NCI-H748 treated with DMSO at 0.1 percent for 48 hours (cell line): Measurements from ENCODE around the gene NYNRIN.
"Not testable (repeated sequence)": the region's sequence is repeated elsewhere in the genome, so short reads cannot be mapped to it uniquely, and the experiment has no call there.

ENCODE experiments used
- DNase-seq: peaks from one replicate; lab custom pipeline; 2025; lab: John Stamatoyannopoulos, UW

NYNRIN gene

DNA sequence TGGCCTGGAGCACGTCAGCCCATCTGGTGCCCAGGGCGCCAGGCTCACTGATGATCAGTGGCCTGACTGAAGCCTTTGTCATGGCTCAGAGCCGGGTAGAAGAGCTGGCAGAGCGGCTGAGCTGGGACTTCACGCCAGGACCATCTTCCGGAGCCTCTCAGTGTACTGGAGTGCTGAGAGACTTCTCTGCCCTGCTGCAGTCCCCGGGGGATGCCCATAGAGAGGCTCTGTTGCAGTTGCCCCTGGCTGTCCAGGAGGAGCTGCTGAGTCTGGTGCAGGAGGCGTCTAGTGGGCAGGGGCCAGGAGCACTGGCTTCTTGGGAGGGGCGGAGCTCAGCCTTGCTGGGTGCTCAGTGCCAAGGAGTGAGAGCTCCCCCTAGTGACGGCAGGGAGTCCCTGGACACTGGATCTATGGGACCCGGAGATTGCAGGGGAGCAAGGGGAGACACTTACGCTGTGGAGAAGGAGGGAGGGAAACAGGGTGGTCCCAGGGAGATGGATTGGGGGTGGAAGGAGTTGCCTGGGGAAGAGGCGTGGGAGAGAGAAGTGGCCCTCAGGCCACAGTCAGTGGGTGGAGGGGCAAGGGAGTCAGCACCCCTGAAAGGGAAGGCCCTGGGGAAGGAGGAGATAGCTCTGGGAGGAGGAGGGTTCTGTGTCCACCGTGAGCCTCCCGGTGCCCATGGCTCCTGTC, 32.9 kb downstream of the NYNRIN start:
- DNase-seq: peak; percentile 61

DNA sequence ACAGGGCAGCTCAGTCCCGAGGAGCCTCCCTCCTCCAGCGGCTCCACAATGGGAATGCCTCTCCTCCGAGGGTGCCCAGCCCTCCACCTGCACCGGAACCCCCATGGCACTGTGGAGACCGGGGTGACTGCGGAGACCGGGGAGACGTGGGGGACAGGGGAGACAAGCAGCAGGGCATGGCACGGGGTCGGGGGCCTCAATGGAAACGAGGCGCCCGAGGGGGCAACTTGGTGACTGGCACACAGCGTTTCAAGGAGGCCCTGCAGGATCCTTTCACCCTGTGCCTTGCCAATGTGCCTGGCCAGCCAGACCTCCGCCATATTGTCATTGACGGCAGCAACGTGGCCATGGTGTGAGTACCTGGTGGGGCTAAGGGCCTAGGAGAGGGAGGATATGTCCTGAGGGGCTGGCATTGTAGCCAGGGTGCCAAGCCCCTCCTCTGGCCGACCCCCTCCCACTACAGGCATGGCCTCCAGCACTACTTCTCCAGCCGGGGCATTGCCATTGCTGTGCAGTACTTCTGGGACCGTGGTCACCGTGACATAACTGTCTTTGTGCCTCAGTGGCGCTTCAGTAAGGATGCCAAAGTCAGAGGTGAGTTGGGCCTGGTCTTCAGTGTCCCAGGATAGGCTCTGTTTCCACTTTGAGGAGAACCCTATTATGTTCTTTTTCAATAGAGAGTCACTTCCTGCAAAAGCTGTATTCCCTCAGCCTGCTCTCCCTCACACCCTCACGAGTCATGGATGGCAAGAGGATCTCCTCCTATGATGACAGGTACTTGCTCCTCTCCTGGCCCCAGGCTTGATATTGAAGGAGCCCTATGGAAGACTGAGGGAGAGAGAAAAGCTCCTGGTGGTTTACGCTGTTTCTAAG, 33.7 kb downstream of the NYNRIN start:
- DNase-seq: no peak

DNA sequence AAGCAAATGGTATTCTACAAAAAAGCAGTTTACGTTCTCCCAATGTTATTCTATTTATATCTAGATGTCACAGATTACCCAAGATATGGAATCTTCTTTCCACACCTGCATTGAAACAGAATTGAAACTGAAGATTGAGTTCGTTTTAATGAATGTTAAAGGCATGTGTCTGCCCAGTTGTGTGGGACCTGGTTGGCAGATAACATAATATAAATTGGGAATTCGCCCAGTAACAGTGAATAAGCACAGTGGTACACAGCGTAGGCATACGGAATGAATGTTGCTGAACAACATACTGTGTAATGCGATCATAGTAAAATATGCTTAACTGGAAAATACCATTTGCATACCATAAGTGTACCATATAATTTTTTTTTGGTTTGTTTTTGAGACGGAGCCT, 35.2 kb downstream of the NYNRIN start:
- DNase-seq: no peak

DNA sequence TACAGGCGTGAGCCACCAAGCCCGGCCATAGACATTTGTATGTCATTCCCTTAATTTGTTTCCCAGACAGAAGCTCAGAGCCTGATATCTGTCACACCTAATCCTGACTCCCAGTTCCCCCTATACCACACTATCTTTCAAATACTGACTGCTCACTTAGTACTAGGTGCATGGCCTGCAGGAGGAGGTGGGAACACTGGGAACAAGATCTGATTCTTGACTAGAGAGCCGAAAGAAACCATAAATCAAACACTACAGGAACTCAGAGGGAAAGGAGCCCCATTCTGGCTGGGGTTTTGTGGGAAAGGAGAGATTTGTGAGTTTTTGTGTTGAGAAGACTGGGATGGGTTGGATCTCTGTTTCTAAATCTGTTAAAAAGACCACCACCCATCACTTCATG, 35.9 kb downstream of the NYNRIN start:
- DNase-seq: no peak

DNA sequence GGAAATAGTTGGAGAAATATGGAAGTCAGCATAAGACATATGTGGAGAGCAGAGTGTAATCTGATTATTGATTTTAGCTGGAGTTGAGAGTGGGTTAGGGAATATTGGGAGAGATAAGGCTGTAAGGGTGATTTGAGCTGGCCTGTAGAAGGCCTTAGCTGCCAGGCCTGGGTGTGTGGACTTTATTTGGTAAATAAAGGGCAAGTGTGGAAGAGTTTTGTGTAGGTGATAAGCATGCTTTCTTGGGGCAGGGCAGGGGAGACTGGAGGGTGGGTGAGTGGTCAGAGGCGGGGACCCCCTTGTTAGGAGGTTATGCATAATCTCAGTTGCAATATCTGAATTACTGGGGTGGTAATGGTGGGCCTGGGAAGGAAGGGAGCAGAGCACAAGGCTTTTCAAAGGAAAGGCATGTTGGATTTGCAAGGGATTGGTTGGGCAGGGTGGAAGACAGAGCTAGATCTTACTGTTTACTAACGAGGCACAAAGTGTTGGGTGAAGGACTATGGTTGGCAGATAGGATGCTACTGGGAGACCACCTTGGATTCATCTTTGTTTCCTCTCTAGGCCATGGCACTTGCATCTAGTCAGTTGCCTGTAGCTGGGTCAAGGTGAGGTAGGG, 36.5 kb downstream of the NYNRIN start:
- no peak for DNase-seq

DNA sequence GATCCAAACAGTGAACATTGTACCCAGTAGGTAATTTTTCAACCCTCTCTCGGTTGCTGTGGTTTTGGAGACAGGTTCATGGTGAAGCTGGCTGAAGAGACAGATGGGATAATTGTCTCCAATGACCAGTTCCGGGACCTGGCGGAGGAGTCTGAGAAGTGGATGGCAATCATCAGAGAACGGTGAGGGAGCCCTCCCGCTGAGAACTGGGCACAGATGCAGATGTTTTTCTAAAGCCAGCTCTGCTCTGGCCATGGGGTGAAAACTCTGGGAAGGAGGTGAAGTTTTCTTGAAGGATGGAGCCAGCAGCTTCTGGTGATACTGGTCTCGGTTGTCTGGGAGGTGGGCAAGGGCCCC, 37.2 kb downstream of the NYNRIN start:
- no peak for DNase-seq

DNA sequence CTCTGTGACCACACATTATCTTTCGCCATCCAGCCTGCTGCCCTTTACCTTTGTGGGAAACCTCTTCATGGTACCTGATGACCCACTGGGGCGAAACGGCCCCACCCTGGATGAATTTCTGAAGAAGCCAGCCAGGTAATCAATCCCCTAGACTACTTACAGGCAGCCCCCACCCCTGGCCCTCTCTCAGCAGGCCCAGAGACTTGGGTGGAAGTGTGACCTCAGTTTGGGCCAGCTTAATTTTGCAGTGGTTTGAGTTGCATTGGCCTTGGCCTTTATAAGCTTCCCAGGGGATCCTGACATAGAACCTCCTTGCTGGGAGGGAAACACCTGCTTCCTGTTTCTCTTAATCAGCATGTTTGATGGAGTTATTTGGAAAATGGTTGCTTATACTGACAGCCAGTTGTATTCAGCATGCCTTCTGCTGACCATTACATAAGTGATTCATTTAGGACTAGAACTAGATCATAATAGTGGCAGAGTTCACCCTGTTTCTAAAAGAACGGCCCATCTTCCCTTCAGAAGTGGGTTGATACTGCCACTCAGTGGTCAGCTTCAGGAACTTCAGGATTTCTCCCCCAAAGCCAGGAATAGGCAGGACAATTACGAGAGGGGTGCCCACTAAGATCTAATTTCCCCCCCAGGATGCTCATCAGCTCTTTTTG, 37.7 kb downstream of the NYNRIN start:
- DNase-seq: peak; percentile 58

DNA sequence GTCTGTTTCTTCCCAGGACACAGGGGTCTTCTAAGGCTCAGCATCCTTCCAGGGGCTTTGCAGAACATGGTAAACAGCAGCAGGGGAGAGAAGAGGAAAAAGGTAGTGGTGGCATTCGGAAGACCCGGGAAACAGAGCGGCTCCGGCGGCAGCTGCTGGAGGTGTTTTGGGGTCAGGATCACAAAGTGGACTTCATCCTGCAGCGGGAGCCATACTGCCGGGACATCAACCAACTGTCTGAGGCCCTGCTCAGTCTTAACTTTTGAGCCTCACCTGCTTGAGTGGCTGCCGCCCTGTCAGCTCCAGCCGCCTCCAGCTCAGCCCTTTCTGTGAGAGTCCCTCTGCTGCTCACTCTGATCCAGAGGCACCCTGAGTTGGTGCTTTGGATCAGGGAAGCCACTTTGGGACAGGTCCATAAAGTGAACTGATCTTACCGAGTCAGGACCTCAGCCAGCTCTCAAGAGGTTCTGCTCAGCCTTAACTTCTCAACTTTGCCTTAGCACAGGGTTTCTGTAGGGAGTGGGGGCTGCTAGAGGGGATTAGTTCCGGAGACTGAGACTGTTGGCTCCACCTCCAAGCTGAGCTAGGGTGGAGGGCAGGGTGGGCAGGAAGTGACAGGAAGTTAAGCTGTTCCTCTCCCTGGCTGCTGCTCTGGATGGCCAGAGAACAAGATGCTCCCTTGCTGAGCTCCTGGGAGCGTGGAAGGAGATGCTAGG, 38.4 kb downstream of the NYNRIN start:
- DNase-seq: no peak

DNA sequence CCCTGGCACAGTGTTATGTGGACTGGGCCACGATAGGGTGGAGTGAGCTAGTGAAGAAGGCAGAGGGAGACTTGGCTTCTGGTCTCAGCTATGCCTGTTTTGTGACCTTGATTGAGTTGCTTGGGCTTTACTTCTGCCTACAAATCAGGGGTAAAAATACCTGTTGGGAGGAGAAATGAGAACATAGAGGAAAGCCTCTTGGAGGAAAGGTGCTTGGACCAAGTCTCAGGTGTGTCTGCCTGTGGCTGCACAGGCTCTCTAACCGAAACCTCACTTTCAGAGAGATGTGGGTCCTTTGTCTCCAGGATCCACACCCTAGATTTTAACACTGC, 38.9 kb downstream of the NYNRIN start:
- no peak for DNase-seq

DNA sequence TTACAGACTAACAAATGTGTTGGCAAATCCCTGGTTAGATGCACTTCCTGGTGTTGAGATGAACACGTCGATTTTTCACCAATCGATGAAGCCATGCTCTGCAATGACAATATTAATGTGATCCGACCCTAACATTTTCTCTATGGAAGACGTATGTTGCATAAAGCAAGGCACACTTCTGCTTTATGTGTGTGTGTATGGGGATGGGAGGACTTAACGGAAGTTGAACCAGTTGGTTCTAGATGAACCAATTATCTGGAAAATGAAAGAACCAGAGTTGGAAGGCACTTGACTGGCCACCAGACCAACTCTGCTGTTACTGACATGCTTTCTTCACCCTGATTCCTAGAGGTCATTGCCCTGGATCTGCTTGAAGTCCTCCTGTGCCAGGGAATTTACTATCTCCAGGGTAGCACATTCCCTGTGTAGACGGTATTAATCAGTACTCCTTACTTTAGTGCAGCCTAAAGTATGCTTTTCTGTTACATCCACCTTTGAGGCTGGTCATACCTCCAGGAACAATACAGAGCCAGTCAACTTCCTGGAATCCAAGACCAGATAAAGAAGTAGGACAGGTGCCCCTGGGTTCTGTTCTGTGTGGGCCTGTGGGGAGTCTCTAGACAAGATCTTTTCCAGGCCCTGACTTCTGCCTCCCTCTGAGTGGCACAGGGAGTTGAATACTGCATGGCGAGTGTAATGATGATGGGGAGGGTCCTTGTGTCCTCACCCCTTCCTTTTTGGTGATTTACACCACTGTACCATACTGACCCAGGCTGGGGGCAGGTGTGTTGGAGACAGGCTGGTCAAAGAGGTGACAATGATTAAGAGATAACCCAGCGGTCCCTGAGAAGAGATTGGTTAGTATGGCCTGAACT, 39.7 kb downstream of the NYNRIN start:
- no peak for DNase-seq

DNA sequence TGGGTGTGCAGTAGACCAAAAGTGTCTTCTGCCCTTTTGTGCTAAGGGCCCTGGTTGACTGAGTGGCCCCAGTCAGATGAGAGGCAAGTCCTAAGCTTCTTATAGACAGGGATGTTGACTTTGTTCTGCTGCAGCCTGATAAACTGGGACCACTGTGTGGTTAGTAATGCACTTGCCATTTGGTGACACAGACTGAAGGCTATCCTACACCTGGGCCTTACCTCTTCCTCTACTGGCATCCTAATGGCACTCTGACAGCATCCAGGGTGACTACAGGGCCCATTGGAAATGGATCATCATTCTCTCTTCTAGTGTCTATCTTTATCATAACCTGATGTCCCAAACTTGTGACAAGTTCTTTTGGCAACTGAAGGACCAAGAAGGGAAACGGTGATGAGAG, 40.5 kb downstream of the NYNRIN start:
- no peak for DNase-seq

DNA sequence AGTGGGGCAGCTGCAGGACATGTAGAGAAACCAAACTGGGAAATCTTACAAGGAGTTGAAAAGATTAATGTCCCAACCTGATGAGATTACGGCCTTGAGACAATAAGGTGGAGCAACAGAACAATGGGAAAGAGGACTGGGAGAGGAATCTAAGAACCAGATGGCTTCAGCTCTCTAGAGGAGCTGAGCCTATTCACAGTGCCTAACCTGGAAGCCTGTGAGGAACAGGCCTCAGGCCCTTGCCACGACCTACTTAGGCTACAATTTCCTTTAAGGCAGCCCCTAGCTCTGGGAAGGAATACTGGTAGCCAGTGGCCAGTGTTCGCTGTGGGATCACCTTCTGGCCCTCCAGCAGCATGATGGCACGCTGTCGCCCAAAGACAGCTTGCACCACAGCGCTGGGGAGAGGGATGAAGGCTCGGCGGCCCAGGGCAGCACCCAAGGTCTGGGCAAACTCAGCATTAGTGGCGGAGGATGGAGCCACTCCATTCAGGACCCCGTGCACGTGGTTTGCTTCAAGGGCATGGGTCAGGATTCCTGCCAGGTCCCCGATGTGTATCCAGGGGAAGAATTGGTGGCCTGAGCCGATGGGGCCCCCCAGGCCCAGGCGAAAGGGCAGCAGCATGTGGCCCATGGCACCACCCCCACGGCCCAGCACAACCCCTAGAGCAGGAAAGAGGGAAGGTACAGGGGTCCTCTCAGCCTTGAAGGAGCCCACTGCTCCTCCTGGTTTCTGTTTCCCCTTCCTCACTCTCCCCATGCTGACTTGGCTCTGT, 41.2 kb downstream of the NYNRIN start:
- no peak for DNase-seq

DNA sequence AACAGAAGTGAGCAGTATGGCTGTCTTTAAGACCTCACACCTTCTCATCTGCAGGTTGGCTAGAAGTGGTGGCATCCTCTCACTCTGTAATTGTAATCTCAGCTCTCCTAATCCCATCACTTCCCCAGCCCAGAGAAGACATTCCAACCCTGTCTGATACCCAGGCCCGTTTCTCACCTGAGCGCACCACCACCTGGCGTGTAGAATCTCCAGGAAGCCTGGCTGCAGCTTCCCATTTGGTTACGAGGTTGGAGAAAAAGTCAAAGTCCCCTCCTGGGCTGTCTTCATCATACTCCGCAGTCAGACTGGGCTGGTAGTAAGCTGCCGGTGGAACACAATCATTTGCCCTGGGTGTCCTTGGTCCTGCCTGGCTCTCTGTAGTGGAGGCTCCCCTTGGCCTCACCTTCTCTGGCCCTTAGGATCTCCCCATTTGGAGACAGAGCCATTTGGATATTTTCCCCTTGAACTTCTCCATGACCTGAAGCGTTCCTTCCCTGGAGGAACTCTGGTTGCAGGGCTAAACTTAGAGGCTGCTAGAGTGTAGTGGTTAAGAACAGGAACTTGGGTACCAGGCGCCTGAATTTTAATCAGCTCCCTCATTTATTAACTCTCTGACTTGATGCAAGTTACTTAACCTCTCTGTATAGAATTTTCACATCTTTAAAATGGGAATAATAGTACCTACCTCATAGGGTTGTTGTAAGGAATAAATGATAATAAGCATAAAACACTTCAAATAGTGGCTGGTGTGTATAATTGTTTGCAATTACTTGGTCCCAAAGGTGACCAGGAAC, 42.0 kb downstream of the NYNRIN start:
- DNase-seq: no peak

DNA sequence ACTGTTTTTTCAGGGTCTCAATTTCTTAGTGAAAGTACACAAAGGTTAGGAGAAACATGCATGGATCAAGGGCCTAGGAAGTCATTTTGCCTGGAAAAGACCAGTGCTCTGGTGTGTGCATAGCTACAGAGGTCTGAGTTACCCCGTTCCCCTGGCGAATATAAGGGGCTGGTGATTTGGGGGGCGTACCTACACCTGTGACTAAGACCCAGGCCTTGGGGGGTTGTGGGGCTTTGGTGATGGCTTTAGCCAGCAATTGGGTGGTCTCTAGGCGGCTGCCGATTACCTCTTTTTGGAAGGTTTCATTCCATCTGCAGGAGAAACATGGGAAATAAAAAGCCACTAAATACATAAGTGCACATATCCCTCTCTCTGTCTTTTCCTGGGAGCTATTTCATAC, 42.7 kb downstream of the NYNRIN start:
- no peak for DNase-seq

DNA sequence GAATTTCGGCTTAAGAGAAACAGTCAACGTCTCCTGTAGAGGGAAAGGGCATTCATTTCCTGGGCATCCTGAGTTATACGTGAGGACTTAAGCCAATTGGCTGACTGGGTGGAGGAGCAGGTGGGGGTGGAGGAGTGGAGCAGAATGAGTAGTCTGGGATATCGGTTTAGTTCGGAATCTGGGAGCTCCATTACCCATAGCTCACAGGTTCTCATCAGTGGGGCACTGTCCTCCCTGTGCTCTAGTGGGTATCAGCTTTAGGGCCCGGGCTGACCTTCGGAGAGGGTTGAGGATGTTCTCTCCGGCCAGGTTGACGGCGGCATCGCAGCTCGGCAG, 43.1 kb downstream of the NYNRIN start:
- DNase-seq: peak; percentile 13

DNA sequence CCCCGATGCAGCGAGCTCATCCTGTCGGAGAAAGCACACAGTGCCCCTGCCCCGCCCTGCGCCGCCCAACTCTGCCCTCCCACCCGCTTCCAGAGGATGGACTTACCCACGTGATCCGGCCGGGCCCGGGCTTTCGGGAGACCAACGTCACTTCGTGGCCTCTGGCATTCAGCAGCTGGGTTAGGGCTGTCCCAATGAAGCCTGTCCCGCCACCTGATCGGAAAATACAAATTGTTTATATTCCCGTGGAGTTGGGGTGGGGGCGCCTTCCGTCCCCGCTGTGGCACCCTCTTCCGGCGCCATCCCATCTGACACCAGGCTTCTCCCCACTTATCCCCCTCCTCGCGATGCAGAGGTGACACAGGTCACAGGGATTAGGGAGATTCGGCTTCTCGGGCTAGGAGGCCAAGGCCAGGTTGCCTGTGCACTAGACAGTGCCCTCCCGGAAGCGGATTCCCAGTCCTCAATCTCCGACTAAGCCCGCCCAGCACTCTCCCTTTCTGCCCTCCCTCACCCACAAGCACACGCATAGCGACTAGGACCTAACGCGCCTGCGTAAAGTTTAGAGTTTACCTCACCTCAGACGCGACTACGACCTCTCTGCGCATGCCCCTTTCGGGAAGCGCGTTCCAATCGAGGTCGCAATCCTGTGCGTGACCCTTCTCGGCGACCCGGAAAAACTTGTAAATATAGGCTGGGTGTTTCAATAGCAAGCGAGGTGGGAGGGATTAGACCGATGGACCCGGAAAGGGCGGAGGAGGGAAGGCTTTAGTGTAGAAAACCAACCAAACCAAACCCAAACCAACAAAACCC, 43.6 kb downstream of the NYNRIN start, which contains the start of gene SDR39U1:
Gene SDR39U1 (minus strand): TSS at position 537 of the 813 bp plus-strand sequence. CDS start 7 bp downstream, at position 530.
- DNase-seq: peak; percentile 97

DNA sequence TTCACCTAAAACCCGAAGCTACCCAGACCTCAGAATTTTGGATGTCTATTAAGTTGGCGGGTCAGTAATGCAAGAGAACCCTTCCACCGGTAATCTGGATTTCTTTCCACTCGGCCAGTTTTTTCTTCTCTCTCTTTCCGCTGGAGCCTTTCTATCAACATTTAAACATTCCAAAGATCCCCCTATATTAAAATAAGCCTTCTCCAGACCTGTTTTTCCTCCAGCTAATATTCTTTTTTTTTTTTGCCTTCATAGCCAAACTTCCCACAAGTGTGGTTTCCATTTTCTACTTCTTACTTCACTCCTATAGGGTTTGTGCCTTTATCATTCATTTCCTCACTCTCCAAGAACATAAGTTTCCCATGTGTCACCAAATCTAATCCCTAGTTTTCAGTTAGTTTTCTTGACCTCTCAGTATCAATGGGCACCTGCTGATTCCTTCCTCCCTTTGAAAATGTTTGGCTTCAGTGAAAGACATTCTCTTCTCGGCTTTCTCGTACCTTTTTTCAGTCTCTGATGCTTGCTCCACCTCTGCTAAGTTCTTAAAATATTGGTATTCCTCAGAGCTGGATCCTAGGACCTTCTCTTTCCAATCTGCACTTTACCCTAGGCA, 44.4 kb downstream of the NYNRIN start:
- DNase-seq: no peak

DNA sequence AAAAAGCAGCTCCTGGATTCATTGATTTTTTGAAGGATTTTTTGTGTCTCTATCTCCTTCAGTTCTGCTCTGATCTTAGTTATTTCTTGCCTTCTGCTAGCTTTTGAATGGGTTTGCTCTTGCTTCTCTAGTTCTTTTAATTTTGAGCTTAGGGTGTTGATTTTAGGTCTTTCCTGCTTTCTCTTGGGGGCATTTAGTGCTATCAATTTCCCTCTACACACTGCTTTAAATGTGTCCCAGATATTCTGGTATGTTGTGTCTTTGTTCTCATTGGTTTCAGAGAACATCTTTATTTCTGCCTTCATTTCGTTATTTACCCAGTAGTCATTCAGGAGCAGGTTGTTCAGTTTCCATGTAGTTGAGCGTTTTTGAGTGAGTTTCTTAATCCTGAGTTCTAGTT, 52.0 kb downstream of the NYNRIN start:
- not testable (repeated sequence) for DNase-seq
